Inferior parietal cortex (tissue), 1 donor: ENCODE measurements around the gene C5orf34.
A peak's percentile ranks its signal among the peaks of the same experiment; 100 is the strongest.
"Not testable (repeated sequence)": the region's sequence is repeated elsewhere in the genome, so short reads cannot be mapped to it uniquely, and the experiment has no call there.

Source experiments
- DNase-seq: peaks from one replicate; pipeline ENCODE4 v3.0.0-alpha.2; 2016; ENCODE audit errors: extremely low spot score

Gene C5orf34

GRCh38 chr5:43514816-43515677 lies at the start of gene C5orf34:
Gene C5orf34, minus strand, starts transcription at chr5:43515148. Its CDS starts 5,809 bp downstream, at chr5:43509339.
- DNase-seq: peak; percentile 96

- DNase-seq: no peak
Observed at GRCh38 chr5:43564289-43564850, 49.4 kb upstream of the C5orf34 start.

GRCh38 chr5:43563321-43563720 lies 48.4 kb upstream of the C5orf34 start:
- no peak for DNase-seq

- DNase-seq: no peak
Observed at GRCh38 chr5:43561356-43561755, 46.4 kb upstream of the C5orf34 start.

- DNase-seq: no peak
Observed at GRCh38 chr5:43560128-43560527, 45.2 kb upstream of the C5orf34 start.

- peak; percentile 75 for DNase-seq
Observed at GRCh38 chr5:43556857-43557542, 42.1 kb upstream of the C5orf34 start, which contains the start of gene PAIP1. Gene PAIP1, minus strand, starts transcription at chr5:43557077. Its CDS starts 231 bp downstream, at chr5:43556846.

- not testable (repeated sequence) for DNase-seq
Observed at GRCh38 chr5:43556607-43556856, 41.6 kb upstream of the C5orf34 start.

- peak; percentile 48 for DNase-seq
Observed at GRCh38 chr5:43555895-43556606, 41.1 kb upstream of the C5orf34 start.

- DNase-seq: no peak
Observed at GRCh38 chr5:43554497-43554896, 39.5 kb upstream of the C5orf34 start.

- no peak for DNase-seq
Observed at GRCh38 chr5:43553381-43553780, 38.4 kb upstream of the C5orf34 start.

GRCh38 chr5:43551731-43552130 lies 36.8 kb upstream of the C5orf34 start:
- DNase-seq: no peak

GRCh38 chr5:43549272-43549671 lies 34.3 kb upstream of the C5orf34 start:
- not testable (repeated sequence) for DNase-seq

GRCh38 chr5:43548358-43548757 lies 33.4 kb upstream of the C5orf34 start:
- no peak for DNase-seq

GRCh38 chr5:43547532-43547931 lies 32.6 kb upstream of the C5orf34 start:
- no peak for DNase-seq

GRCh38 chr5:43543434-43543833 lies 28.5 kb upstream of the C5orf34 start:
- DNase-seq: no peak

GRCh38 chr5:43540746-43541145 lies 25.8 kb upstream of the C5orf34 start:
- DNase-seq: no peak

GRCh38 chr5:43536972-43537371 lies 22.0 kb upstream of the C5orf34 start:
- DNase-seq: no peak

GRCh38 chr5:43533646-43534045 lies 18.7 kb upstream of the C5orf34 start:
- no peak for DNase-seq

- no peak for DNase-seq
Observed at GRCh38 chr5:43530648-43531047, 15.7 kb upstream of the C5orf34 start.

- DNase-seq: no peak
Observed at GRCh38 chr5:43523662-43524072, 8.7 kb upstream of the C5orf34 start.

- DNase-seq: no peak
Observed at GRCh38 chr5:43520615-43521014, 5.7 kb upstream of the C5orf34 start.

GRCh38 chr5:43515678-43516048 lies 715 bp upstream of the C5orf34 start:
- DNase-seq: no peak
